Fibroblast of lung (primary cell): ENCODE measurements around the gene PXDN.

Experiments
- CTCF ChIP-seq, 2 donors: IDR thresholded peaks in 1 of 2; conservative IDR thresholded peaks in 1 of 2; 1 replicate in 1 of 2; 2 replicates in 1 of 2; pipeline ENCODE4 v1.5.1; 2011 to 2012; ENCODE audit warnings: low read length in 2 of 2, control low read depth in 1 of 2, inconsistent platforms in 1 of 2, low read depth in 1 of 2, mild to moderate bottlenecking in 1 of 2
- EZH2 ChIP-seq: IDR thresholded peaks from 2 replicates; pipeline ENCODE4 v1.5.1; 2012; ENCODE audit warnings: low read length, control low read depth, mild to moderate bottlenecking; ENCODE audit errors: missing control alignments

- no peak for TF ChIP-seq CTCF (conservative IDR thresholded peaks at IDR 0.05 in 1 of 2, IDR thresholded peaks at IDR 0.05 in 1 of 2; ENCODE audit: low read depth in 1 of 2, low read length in 2 of 2)
- no peak for TF ChIP-seq EZH2
These were observed 107.4 kb downstream of the PXDN start for GRCh38 chr2:1636791-1637415.
